ENCODE results near the gene PRR9. TPM values are rescaled to one million over a fixed set of nuclear protein-coding genes. Genes with fewer than 3 reads are reported as not detected.
"Not testable (repeated sequence)": the region's sequence is repeated elsewhere in the genome, so short reads cannot be mapped to it uniquely, and the experiment has no call there.

PRR9 gene
- total RNA-seq, 1 donor, result not detected

- TF ChIP-seq, protein P1, sequence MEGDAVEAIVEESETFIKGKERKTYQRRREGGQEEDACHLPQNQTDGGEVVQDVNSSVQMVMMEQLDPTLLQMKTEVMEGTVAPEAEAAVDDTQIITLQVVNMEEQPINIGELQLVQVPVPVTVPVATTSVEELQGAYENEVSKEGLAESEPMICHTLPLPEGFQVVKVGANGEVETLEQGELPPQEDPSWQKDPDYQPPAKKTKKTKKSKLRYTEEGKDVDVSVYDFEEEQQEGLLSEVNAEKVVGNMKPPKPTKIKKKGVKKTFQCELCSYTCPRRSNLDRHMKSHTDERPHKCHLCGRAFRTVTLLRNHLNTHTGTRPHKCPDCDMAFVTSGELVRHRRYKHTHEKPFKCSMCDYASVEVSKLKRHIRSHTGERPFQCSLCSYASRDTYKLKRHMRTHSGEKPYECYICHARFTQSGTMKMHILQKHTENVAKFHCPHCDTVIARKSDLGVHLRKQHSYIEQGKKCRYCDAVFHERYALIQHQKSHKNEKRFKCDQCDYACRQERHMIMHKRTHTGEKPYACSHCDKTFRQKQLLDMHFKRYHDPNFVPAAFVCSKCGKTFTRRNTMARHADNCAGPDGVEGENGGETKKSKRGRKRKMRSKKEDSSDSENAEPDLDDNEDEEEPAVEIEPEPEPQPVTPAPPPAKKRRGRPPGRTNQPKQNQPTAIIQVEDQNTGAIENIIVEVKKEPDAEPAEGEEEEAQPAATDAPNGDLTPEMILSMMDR (IDR thresholded peaks at IDR 0.05; ENCODE audit: insufficient read depth, low read depth, low read length), result no peak
- no peak overlapping the region for H3K4me3 ChIP-seq (ENCODE audit: low read depth, low read length)
- no peak for DNase-seq (ENCODE audit: low read depth)
Observed at GRCh38 chr1:153228491-153228890, 11.1 kb downstream of the PRR9 start.

DNA sequence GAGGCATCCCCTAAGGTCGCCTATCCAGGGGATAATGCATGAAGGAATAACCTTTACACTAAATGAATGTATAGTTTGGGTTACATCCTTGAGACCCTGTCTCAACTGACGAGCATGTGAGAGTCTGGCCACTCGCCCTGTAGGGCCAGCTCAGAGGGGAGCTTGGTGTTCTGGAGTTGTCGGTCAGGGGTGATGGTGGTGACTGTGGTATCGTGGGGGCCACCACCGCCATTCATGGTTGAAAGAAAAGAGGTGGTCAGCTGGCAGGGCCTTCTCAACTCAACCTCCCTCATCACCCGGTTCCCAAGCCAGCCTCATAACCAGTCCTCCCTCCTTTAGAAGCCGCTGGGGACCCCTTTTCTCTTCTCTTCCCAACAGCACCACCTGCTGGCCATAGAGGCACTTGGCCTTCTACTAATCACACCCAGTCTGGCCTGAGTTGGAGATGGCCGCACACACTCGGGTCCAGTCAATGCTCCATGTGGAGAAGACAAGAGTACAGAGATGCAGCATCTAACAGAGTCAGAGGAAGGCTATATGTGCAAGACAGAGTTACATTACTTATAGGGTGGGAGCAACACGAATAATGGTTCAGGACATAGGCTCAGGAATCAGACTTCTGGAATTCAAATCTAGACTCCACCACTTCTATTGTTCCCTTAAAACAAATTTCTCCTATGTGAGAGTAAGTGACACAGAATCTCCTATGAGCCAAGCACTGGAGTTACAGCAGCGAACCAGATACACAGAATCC, 11.9 kb downstream of the PRR9 start:
- not testable (repeated sequence) for DNase-seq (ENCODE audit: low read depth); H3K4me3 ChIP-seq (ENCODE audit: low read depth, low read length)
- TF ChIP-seq, protein P1 (IDR thresholded peaks at IDR 0.05; ENCODE audit: insufficient read depth, low read depth, low read length), result peak; percentile 53

DNA sequence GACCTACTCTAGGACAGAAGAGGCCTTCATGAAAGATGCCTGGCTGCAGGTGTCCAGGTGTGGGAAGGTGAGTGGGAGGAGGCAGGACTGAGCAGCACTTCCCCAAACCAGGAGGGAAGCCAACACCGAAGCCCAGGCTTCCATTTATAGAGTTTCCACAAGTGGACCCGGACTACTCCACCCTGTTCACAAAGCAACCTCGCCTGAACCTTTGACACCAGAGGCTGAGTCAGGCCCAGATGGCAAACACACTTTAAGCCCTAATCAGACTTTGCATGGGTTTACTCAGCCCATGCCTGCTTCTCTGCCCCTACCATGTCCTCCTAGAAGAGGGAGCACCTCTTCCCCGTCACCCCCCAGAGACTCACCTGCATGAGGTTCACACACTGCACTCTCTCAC, 14.0 kb downstream of the PRR9 start:
- DNase-seq (ENCODE audit: low read depth), result no peak
- H3K4me3 ChIP-seq (ENCODE audit: low read depth, low read length), result no peak overlapping the region
- TF ChIP-seq, protein P1 (IDR thresholded peaks at IDR 0.05; ENCODE audit: insufficient read depth, low read depth, low read length), result no peak

DNA sequence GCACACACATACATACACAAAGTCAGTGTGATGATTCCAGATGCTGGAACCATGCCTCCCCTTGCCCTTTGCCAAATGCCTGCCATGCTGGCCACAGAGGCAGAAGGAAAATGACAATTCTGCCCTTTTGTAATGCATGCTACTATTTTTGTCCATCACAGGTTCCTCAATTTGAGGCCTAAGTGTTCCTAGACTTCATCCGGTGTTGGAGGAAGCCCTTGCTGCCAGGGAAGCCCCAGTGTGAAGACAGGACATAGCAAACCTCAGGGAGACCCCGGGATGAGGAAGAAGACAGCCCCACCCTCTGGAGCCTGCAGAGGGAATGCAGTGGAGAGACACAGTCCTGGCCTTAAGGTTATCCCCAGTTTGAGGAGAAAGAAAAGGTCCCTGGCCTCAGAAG, 14.4 kb downstream of the PRR9 start:
- H3K4me3 ChIP-seq (ENCODE audit: low read depth, low read length), result no peak overlapping the region
- DNase-seq (ENCODE audit: low read depth), result no peak
- TF ChIP-seq, protein P1 (IDR thresholded peaks at IDR 0.05; ENCODE audit: insufficient read depth, low read depth, low read length), result no peak

DNA sequence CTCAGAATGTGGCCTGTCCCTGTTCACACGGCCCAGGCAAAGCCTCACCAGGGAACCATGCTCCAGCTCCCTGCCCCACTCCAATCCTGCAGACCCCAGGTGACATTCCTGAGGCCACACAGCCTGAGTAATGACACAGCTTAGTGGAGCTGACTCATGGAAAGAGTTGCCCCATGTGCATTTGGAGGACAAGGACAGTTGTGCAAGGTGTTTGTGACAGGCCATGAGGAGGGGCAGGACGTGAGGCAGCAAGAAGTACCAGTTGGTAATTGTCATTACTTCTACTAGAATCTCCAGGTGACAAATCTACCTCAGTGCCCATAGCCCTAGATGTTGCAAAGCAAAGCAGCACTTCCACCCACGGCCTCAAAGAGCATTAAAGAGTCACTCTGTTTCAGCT, 15.2 kb downstream of the PRR9 start:
- no peak for DNase-seq (ENCODE audit: low read depth)
- TF ChIP-seq, protein P1 (IDR thresholded peaks at IDR 0.05; ENCODE audit: insufficient read depth, low read depth, low read length), result no peak
- H3K4me3 ChIP-seq (ENCODE audit: low read depth, low read length), result no peak overlapping the region

GRCh38 chr1:153233448-153233847, 16.1 kb downstream of the PRR9 start:
- TF ChIP-seq, protein P1 (IDR thresholded peaks at IDR 0.05; ENCODE audit: insufficient read depth, low read depth, low read length), result no peak
- DNase-seq (ENCODE audit: low read depth), result no peak

GRCh38 chr1:153238527-153238926, 21.1 kb downstream of the PRR9 start:
- no peak for DNase-seq (ENCODE audit: low read depth)
- TF ChIP-seq, protein P1 (IDR thresholded peaks at IDR 0.05; ENCODE audit: insufficient read depth, low read depth, low read length), result no peak
- no peak overlapping the region for H3K4me3 ChIP-seq (ENCODE audit: low read depth, low read length)

More at GRCh38 chr1:153233448-153233847, 16.1 kb downstream of the PRR9 start:
- no peak overlapping the region for H3K4me3 ChIP-seq (ENCODE audit: low read depth, low read length)

Measured in fibroblast of villous mesenchyme (primary cell).